ENCODE data around the gene TNRC6B. TPM values are rescaled to one million over a fixed set of nuclear protein-coding genes. Genes with fewer than 3 reads are reported as not detected.
"Not testable (repeated sequence)": the region's sequence is repeated elsewhere in the genome, so short reads cannot be mapped to it uniquely, and the experiment has no call there.

TNRC6B gene
- total RNA-seq, 4 donors from 2014 or later: 41.8 to 50.9 (median 47.8) TPM

DNA sequence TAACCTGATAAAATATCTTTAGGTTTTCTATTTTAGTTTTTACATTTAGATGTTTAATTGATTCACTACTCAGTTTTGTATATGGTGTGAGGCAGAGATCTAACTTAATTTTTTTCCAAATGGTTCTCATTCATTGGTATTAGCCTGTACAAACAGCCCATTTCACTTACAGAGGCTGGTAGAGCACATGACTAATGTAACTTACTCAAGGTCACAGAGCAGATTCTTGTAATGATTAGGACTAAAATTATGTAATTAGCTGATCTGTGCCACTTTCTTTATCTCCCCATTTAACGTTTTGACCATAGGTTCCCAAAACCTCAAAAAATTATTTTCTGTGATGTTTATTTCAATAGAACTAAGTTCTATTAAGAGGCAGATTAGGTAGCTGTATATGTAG is 16.5 kb upstream of the TNRC6B start:
- WGBS, 2 donors: 64 to 68% methylated on average over 1 of the region's 1 CpG
- Histone ChIP-seq H3K36me3 (peaks cover 0 to 38% (median 0%) of the 10 kb centered on the region in 3 donors), H3K27ac (no peak overlapping the region), H3K4me1 (peaks cover 0 to 15% (median 0%) of the 10 kb centered on the region in 4 donors), H3K9me3 (no peaks in the 10 kb centered on the region), H3K27me3 (no peaks in the 10 kb centered on the region), H3K4me3 (no peak overlapping the region)
- DNase-seq (ENCODE audit: low spot score in 2 of 2): no peak
- TF ChIP-seq EP300 (IDR thresholded peaks at IDR 0.05) (no peak), POLR2A (IDR thresholded peaks at IDR 0.05) (no peak)
- TF ChIP-seq, protein P1, sequence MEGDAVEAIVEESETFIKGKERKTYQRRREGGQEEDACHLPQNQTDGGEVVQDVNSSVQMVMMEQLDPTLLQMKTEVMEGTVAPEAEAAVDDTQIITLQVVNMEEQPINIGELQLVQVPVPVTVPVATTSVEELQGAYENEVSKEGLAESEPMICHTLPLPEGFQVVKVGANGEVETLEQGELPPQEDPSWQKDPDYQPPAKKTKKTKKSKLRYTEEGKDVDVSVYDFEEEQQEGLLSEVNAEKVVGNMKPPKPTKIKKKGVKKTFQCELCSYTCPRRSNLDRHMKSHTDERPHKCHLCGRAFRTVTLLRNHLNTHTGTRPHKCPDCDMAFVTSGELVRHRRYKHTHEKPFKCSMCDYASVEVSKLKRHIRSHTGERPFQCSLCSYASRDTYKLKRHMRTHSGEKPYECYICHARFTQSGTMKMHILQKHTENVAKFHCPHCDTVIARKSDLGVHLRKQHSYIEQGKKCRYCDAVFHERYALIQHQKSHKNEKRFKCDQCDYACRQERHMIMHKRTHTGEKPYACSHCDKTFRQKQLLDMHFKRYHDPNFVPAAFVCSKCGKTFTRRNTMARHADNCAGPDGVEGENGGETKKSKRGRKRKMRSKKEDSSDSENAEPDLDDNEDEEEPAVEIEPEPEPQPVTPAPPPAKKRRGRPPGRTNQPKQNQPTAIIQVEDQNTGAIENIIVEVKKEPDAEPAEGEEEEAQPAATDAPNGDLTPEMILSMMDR (IDR thresholded peaks at IDR 0.05): no peak

DNA sequence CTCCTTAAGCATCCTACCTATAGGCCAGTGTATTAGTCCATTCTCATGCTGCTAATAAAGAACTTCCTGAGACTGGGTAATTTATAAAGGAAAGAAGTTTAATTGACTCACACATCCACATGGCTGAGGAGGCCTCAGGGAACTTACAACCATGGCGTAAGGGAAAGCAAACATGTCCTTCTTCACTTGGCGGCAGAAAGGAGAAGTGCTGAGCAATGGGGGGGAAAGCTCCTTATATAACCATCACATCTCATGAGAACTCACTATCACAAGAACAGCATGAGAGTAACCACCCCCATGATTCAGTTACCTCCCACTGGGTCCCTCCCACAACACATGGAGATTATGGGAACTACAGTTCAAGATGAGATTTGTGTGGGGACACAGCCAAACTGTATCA is 12.2 kb upstream of the TNRC6B start:
- H3K9me3 ChIP-seq; H3K27ac ChIP-seq; H3K27me3 ChIP-seq; H3K4me3 ChIP-seq; DNase-seq (ENCODE audit: low spot score in 2 of 2); H3K4me1 ChIP-seq: not testable (repeated sequence)
- WGBS, 2 donors: 96 to 100% methylated on average over 2 of the region's 2 CpGs
- H3K36me3 ChIP-seq: peaks cover 0 to 24% (median 0%) of the 10 kb centered on the region in 3 donors

DNA sequence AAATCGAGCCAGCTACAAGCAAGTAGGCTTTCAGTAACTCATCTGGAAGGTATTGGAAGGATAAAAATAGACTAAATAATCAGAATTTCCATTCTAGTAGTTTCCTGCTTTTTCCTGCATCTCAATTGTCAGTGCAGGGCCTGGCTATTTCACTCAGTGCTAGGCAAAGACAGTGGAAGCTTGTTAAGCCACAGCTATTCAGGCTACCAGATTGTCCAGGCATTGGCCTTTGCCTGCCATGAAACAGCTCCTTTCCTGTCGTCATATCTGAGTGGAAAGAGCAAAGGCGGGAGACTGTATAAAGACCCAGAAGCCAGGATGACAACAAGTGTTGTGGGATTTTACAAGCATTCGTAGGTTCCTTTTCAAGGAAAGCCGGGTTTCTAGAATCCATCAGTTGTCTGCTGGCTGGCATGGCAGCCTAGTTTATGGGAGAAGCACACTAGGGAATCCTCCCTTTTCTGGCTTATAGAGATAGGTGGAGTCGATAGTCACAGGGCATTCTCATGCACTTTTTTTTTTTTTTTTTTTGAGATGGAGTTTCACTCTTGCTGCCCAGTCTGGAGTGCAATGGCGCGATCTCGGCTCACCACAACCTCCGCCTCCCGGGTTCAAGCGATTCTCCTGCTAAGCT is 2.0 kb upstream of the TNRC6B start:
- Histone ChIP-seq H3K36me3 (no peaks in the 10 kb centered on the region), H3K9me3 (no peaks in the 10 kb centered on the region), H3K27ac (peak overlapping the region in 2 of 4 donors; percentile 86 to 88), H3K4me1 (peaks cover 3 to 48% (median 26%) of the 10 kb centered on the region in 4 donors), H3K27me3 (no peaks in the 10 kb centered on the region), H3K4me3 (no peak overlapping the region)
- TF ChIP-seq EP300 (IDR thresholded peaks at IDR 0.05) (no peak), POLR2A (IDR thresholded peaks at IDR 0.05) (no peak)
- TF ChIP-seq, protein P1 (IDR thresholded peaks at IDR 0.05): no peak
- 73 to 75% methylated on average over 12 of the region's 12 CpGs for WGBS, 2 donors
- DNase-seq (ENCODE audit: low spot score in 2 of 2): peak in 1 of 2 donors; percentile 9

DNA sequence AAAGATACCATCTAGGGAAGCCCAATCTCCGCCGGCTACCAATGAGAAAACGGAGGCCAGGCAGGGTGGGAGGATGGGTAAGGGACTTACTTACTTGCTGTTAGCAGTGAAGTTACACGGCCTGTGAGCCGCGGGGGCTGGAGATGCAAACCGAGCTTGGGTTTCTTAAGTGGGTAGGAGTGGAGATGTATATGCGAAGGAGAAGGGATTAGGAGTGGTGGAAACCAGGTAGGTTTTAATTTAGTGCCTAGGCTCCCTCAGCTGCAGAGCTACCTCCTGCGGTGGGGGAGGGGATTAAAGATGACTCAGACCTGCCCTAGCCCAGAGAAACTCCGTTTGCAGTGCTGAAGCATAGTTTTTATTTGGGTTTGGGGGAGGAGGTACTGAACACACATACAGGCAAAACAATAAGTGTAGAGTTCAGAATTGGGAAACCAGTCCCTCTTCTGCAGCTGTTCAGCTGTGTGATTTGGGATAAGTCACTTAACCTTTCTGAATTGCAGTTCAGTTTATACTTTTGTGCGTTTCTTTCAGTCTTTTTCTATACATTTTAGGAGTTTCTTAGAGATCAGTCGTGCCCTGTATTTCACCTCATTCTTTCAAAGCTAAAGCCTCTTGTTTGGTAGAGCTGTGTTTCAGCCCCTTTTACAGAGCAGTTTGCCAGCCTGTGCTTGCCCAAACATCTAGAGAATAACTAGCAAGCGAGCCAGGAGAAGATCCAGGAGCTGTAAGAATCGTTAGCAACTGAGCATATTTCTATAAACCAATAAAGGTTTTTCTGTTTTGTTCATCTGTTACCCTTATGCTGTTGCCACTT is 596 bp upstream of the TNRC6B start:
- WGBS, 2 donors: 14 to 17% methylated on average over 14 of the region's 14 CpGs
- Histone ChIP-seq H3K36me3 (no peaks in the 10 kb centered on the region), H3K4me1 (peaks cover 3 to 62% (median 38%) of the 10 kb centered on the region in 4 donors), H3K4me3 (peak overlapping the region; percentile 41 to 66 (median 55)), H3K27ac (peak overlapping the region; percentile 20 to 88 (median 74)), H3K27me3 (no peaks in the 10 kb centered on the region), H3K9me3 (no peaks in the 10 kb centered on the region)
- TF ChIP-seq EP300 (IDR thresholded peaks at IDR 0.05) (no peak), POLR2A (IDR thresholded peaks at IDR 0.05) (no peak)
- TF ChIP-seq, protein P1 (IDR thresholded peaks at IDR 0.05): no peak
- peak in 1 of 2 donors; percentile 26 for DNase-seq (ENCODE audit: low spot score in 2 of 2)

DNA sequence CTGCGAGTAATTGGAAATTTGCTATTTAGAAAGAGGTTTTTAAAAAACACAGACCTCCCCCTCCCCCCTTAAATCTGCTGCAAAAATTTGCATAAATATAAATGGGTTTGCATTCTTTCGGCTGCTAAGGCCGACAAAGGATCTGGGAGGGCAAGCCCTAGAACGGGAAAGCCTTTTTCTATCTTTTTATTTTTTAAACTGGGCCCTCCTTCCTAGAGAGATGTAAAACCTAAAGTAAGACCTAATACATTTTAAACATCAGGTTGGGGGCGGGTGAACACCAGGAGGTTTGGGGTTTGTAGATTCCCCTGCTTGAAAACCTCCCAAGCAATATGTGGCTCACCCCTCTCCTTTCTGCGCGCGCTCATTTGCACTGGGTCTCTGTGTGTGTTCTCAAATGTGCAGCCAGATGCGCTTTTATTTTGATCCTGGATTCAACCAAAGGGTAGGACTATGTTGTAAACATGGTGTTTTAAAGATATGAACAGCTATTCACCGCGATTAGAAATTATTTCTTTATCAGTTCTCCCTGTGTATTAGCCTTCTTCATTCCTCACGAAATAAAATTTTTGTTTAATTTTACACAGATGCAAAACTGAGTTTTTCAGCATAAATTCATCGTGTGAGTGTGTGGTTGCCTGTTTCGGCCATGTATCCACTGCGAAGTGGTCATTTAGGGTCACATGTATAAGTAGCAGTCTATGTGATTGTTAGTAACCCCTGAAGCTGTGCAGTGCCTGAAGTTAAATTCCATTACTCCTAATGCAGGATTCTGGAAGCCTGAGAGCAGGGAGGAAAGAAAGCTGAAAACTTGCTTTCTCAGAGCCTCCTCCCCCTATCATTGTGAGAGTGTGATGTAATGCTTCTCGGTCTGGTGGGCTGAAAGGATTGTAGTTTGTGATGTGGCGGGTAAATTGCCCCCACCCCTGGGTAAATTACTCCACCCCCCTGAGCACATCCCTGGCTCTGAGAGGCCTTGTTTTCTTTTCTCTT is 988 bp downstream of the TNRC6B start:
- Histone ChIP-seq H3K27me3 (no peaks in the 10 kb centered on the region), H3K4me3 (peak overlapping the region; percentile 48 to 68 (median 64)), H3K27ac (peak overlapping the region; percentile 77 to 91 (median 84)), H3K9me3 (no peaks in the 10 kb centered on the region), H3K36me3 (no peaks in the 10 kb centered on the region), H3K4me1 (peaks cover 3 to 78% (median 48%) of the 10 kb centered on the region in 4 donors)
- WGBS, 2 donors: 0 to 1% methylated on average over 17 of the region's 17 CpGs
- peak in 1 of 2 donors; percentile 19 for DNase-seq (ENCODE audit: low spot score in 2 of 2)
- TF ChIP-seq EP300 (IDR thresholded peaks at IDR 0.05) (peak in 1 of 2 donors; percentile 51), POLR2A (IDR thresholded peaks at IDR 0.05) (no peak)
- TF ChIP-seq, protein P1 (IDR thresholded peaks at IDR 0.05): no peak

Measured in tibial nerve (tissue), 4 donors.